ENCODE measurements around the gene PTCD1.

PTCD1 gene

GRCh38 chr7:99438573-99439480, at the start of gene PTCD1, which contains the start of gene CPSF4:
Gene PTCD1 (minus strand): TSS chr7:99438798. CDS start chr7:99435242, 3,556 bp downstream.
Gene CPSF4 (plus strand): TSS chr7:99438943. CDS start chr7:99439083, 140 bp downstream.
- in situ Hi-C loops (cut with HindIII; ENCODE audit: low pct_ligation_motif_present, low pct_unique_long_range_greater_than_20kb, low sequenced_read_pairs) = no loop called here
- peak; percentile 99 for DNase-seq

DNA sequence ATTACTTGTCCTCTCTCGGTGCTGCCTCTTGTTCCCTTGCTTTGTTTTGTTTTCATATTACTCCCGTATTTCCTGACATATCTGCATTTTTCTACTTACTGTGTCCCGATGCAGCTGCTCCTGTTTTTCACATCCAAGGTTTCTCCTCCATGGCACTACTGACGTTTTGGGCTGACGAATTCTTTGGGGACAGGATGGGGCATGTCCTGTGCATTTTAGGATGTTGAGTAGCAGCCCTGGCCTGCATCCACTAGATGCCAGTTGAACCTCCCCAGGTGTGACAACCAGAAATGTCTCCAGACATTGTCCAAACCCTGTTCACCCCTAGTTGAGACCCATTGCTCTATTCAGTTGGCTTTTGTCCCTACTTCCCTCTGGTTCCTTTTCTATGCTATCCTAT, 46.5 kb upstream of the PTCD1 start:
- in situ Hi-C loops (cut with HindIII; ENCODE audit: low pct_ligation_motif_present, low pct_unique_long_range_greater_than_20kb, low sequenced_read_pairs) = no loop called here
- DNase-seq = no peak

- no peak for DNase-seq
- in situ Hi-C loops (cut with HindIII; ENCODE audit: low pct_ligation_motif_present, low pct_unique_long_range_greater_than_20kb, low sequenced_read_pairs) = no loop called here
These were observed 40.2 kb upstream of the PTCD1 start for GRCh38 chr7:99478464-99479440.

DNA sequence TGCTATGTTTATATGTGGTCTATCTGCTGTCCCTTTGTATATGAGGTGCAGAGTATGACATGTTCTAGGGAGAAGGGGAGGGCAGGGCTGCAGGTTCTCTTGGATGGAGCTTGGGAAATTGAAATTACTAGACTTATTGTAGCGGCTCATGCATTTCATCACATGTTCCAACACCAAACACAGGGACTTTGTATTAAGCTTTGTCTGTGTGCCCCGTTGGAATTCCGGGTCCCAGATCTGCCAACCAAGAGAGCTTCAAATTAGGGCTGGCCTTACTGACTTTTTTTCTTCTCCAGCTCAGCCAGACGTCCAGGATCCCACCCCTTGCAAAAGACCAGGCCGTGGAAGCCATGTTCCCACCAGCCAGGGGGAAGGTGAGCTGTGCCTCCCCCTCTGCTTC, 37.5 kb upstream of the PTCD1 start:
- in situ Hi-C loops (cut with HindIII; ENCODE audit: low pct_ligation_motif_present, low pct_unique_long_range_greater_than_20kb, low sequenced_read_pairs) = no loop called here

DNA sequence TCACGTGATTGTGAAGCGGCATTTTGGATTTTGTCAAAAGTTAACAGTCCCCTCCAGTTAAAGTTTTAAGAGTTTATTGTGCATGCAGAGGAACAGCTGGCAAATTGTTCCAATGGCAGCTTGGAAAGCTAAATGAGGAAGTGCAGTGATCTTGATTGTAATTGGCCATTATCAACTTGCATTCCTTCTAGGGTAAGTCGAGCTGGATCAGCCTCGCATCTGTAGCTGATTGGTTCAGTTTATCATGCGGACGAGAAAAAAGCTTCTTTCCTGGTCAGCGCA, 34.7 kb upstream of the PTCD1 start:
- peak; percentile 76 for DNase-seq

More for the DNA sequence above, 37.5 kb upstream of the PTCD1 start:
- DNase-seq = no peak

GRCh38 chr7:99472561-99473314, 34.1 kb upstream of the PTCD1 start, which contains the start of gene ZNF789:
Gene ZNF789 (plus strand): TSS chr7:99472890. CDS start chr7:99476457, 3,567 bp downstream.
- peak; percentile 99 for DNase-seq
- in situ Hi-C loops (cut with HindIII; ENCODE audit: low pct_ligation_motif_present, low pct_unique_long_range_greater_than_20kb, low sequenced_read_pairs) = no loop called here

More for the DNA sequence above, 34.7 kb upstream of the PTCD1 start:
- in situ Hi-C loops (cut with HindIII; ENCODE audit: low pct_ligation_motif_present, low pct_unique_long_range_greater_than_20kb, low sequenced_read_pairs) = no loop called here

GRCh38 chr7:99469381-99470065, 30.9 kb upstream of the PTCD1 start:
- in situ Hi-C loops (cut with HindIII; ENCODE audit: low pct_ligation_motif_present, low pct_unique_long_range_greater_than_20kb, low sequenced_read_pairs) = no loop called here
- DNase-seq = no peak

DNA sequence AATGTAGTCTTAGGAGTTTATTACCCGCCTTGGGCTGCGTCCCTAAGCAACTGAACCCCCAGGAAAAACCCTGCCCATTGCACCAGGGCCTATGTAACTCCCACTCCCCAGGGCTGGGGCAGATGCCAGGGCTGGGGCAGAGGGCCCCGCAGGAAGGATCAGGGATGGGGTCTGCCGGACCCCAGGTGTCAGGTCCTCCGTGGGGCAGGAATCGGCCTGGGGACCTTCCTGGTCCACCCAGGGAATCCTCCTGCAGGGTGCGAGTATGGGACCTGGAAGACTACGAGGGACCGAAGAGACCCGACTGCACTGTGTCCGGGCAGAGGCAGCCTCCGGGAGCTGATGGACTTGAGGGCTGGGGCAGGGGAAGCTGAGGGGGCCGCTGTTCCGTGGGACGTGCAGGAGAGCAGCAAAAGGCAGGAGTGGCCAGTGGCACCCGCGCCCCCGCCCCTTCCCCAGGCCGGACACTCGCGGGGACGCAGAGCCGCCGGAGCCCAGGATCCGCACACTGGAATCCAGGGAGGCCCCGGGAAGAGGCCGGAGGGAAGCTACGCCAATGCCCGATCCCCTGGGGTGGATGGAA, 29.8 kb upstream of the PTCD1 start:
- in situ Hi-C loops (cut with HindIII; ENCODE audit: low pct_ligation_motif_present, low pct_unique_long_range_greater_than_20kb, low sequenced_read_pairs) = no loop called here
- DNase-seq = no peak

DNA sequence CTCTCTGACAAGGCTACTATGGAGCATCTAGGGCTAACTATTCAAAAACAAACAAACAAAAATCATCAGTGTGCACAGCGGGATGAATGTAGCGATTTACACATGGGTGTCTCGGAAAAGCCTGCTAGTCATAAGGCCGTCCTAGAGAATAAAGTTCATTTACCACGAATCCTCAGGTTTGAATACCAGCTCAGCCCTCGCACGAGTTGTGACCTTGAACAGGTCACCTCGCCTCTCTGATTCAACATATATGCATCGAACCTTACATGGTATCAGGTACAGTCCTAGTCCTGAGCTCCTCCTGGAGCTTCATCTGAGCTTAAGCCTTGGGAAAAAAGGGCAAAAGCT, 26.8 kb upstream of the PTCD1 start:
- DNase-seq = no peak
- in situ Hi-C loops (cut with HindIII; ENCODE audit: low pct_ligation_motif_present, low pct_unique_long_range_greater_than_20kb, low sequenced_read_pairs) = no loop called here

- no peak for DNase-seq
- in situ Hi-C loops (cut with HindIII; ENCODE audit: low pct_ligation_motif_present, low pct_unique_long_range_greater_than_20kb, low sequenced_read_pairs) = no loop called here
These were observed 22.6 kb upstream of the PTCD1 start for GRCh38 chr7:99461221-99461620.

- in situ Hi-C loops (cut with HindIII; ENCODE audit: low pct_ligation_motif_present, low pct_unique_long_range_greater_than_20kb, low sequenced_read_pairs) = no loop called here
- no peak for DNase-seq
These were observed 22.1 kb upstream of the PTCD1 start for GRCh38 chr7:99460651-99461050.

DNA sequence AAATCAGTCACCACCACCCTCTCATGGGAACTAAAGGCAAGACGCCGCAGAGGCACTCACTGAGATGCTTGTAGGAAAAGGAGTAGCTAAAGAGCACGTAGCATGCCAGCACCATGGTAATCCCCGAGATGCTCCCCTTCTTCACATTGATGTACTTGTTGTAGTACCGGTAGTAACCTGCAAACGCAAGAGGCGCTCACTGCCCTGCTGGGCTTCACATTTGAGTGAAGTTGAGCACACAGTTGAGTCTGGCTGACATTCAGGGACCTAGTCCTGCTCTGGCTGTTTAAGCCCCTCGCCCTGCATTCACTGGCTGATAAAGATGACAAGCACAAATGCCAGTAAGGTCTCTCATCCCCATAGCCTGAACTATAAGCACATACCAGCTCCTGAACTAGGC, 20.5 kb upstream of the PTCD1 start:
- in situ Hi-C loops (cut with HindIII; ENCODE audit: low pct_ligation_motif_present, low pct_unique_long_range_greater_than_20kb, low sequenced_read_pairs) = no loop called here
- peak; percentile 67 for DNase-seq

- DNase-seq = no peak
- in situ Hi-C loops (cut with HindIII; ENCODE audit: low pct_ligation_motif_present, low pct_unique_long_range_greater_than_20kb, low sequenced_read_pairs) = no loop called here
These were observed 19.3 kb upstream of the PTCD1 start for GRCh38 chr7:99457650-99458493.

DNA sequence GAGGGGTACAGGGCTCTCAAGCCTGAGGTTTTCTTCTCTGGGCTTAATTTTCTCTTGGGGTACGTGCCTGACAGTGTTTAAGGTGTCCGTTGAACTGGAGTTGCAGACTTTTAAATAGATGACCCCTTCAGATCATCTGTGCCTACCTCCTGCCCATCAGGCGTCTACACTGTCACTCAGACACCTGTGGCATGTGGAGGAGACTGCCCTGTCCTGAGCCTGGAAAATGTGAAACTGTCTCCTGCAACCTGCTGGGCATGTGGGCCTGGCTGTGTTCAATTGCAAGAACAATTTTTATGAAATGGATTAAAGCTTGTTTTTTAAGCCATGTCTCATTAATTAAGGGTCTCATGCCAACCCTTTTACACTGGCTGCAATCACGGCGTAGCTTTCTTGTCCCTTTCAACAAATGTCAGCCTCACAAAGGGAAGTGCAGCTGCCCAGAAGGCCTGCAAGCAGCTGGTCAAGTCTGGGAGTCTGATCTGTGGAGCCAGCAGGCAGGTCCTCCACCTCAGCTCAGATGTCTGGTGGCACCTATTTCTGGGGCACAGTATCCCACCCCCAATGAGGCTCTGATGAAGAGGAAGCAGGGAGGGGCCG, 18.6 kb upstream of the PTCD1 start:
- in situ Hi-C loops (cut with HindIII; ENCODE audit: low pct_ligation_motif_present, low pct_unique_long_range_greater_than_20kb, low sequenced_read_pairs) = no loop called here
- no peak for DNase-seq

GRCh38 chr7:99456288-99456687, 17.7 kb upstream of the PTCD1 start:
- DNase-seq = no peak
- in situ Hi-C loops (cut with HindIII; ENCODE audit: low pct_ligation_motif_present, low pct_unique_long_range_greater_than_20kb, low sequenced_read_pairs) = no loop called here

DNA sequence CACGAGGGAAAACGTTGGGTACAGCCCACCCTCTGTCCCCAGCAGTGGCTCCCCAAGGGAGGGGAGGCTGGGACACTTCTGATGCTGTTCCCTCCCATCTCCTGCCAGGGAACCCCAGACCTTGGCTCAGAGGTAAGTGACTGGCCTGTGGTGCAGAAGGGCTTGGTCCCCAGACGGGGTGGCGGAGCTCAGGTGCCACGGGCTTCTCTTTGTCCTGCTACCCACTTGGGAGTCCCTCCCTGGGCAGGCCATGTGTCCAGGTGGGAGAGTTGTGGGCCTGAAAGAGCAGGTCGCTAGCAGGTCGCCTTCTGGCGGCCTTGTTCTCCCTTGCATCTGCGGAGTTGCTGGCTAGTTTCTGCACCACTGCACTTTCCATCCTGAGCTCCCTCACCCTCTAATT, 17.3 kb upstream of the PTCD1 start:
- in situ Hi-C loops (cut with HindIII; ENCODE audit: low pct_ligation_motif_present, low pct_unique_long_range_greater_than_20kb, low sequenced_read_pairs) = no loop called here
- no peak for DNase-seq

- DNase-seq = no peak
- in situ Hi-C loops (cut with HindIII; ENCODE audit: low pct_ligation_motif_present, low pct_unique_long_range_greater_than_20kb, low sequenced_read_pairs) = no loop called here
These were observed 14.5 kb upstream of the PTCD1 start for GRCh38 chr7:99453105-99453504.
